AG04449 (cell line): ENCODE measurements around the gene PRKAG2.
"Not testable (repeated sequence)": the region's sequence is repeated elsewhere in the genome, so short reads cannot be mapped to it uniquely, and the experiment has no call there.

ENCODE experiments used
- CTCF ChIA-PET: fragments of 350-600 bp; formaldehyde crosslinking; extraction: SDS; loops from one replicate; lab custom pipeline; 2021; ENCODE audit warnings: antibody characterized with exemption; lab: Yijun Ruan, JAX
- POLR2A ChIA-PET: fragments of 400-600, 350-600 bp; formaldehyde crosslinking; extraction: SDS; loops from one replicate; lab custom pipeline; 2020; ENCODE audit warnings: antibody characterized with exemption, inconsistent platforms; lab: Yijun Ruan, JAX
- DNase-seq: peaks from one replicate; pipeline ENCODE4 v3.0.0-alpha.2; 2010; ENCODE audit warnings: low read depth, low spot score
- H3K4me3 ChIP-seq: 2 replicates; pipeline ENCODE4 v1.5.1; 2011; ENCODE audit warnings: low read depth, mild to moderate bottlenecking, control low read depth, low read length
- CTCF ChIP-seq: IDR thresholded peaks from one replicate; pipeline ENCODE4 v1.5.1; 2011; ENCODE audit warnings: mild to moderate bottlenecking, moderate library complexity, low read length, control low read depth, inconsistent platforms; ENCODE audit not compliant: insufficient read depth; ENCODE audit errors: missing control alignments

Gene PRKAG2

GRCh38 chr7:151883857-151884256, 6.9 kb upstream of the PRKAG2 start:
- no peak for DNase-seq
- POLR2A ChIA-PET: no interaction called here
- no peak overlapping the region for H3K4me3 ChIP-seq
- CTCF ChIA-PET: interaction anchor here (0.8 kb wide), 1 partner anchor 61 kb away, joined by 3 read pairs; no protein-coding TSS in a partner anchor
- TF ChIP-seq CTCF: no peak

- CTCF ChIA-PET: no interaction called here
- POLR2A ChIA-PET: no interaction called here
- H3K4me3 ChIP-seq: no peak overlapping the region
- DNase-seq: no peak
- no peak for TF ChIP-seq CTCF
These were observed 5.8 kb upstream of the PRKAG2 start for GRCh38 chr7:151882734-151883133.

- no peak overlapping the region for H3K4me3 ChIP-seq
- DNase-seq: no peak
- ChIA-PET POLR2A (no interaction called here), CTCF (no interaction called here)
- no peak for TF ChIP-seq CTCF
These were observed 3.8 kb upstream of the PRKAG2 start for GRCh38 chr7:151880688-151881087.

GRCh38 chr7:151877911-151878835, 1.3 kb upstream of the PRKAG2 start:
- no peak for TF ChIP-seq CTCF
- DNase-seq: no peak
- ChIA-PET CTCF (no interaction called here), POLR2A (no interaction called here)
- H3K4me3 ChIP-seq: no peak overlapping the region

GRCh38 chr7:151875942-151876898, 695 bp downstream of the PRKAG2 start:
- CTCF ChIA-PET: no interaction called here
- DNase-seq: no peak
- POLR2A ChIA-PET: no interaction called here
- peak overlapping the region; percentile 56 for H3K4me3 ChIP-seq
- TF ChIP-seq CTCF: no peak

GRCh38 chr7:151874479-151874878, 2.4 kb downstream of the PRKAG2 start:
- H3K4me3 ChIP-seq, POLR2A ChIA-PET, DNase-seq, CTCF ChIA-PET: not testable (repeated sequence)
